ENCODE measurements around the gene RPUSD1. TPM values are rescaled to one million over a fixed set of nuclear protein-coding genes. Genes with fewer than 3 reads are reported as not detected.

Gene RPUSD1
- total RNA-seq, 1 experiment from 2014 or later: 48.6 TPM

- no peak overlapping the region for H3K27ac ChIP-seq (ENCODE audit: insufficient read length, low read depth, low read length)
- no peak overlapping the region for H3K4ac ChIP-seq (ENCODE audit: low read depth, low read length)
- no peak overlapping the region for H2AK5ac ChIP-seq (ENCODE audit: insufficient read length, low read length)
- H2BK5ac ChIP-seq (ENCODE audit: insufficient read length, low read length): no peak overlapping the region
- Mint-ChIP-seq H3K4me1 (peaks cover 5 to 10% of the 10 kb centered on the region in 2 experiments), H3K27me3 (ENCODE audit: low read depth) (peaks cover 26% of the 10 kb centered on the region), H3K27ac (peak overlapping the region in 1 of 3 experiments; percentile 21; a peak in 1 of 7 replicates), H3K36me3 (ENCODE audit: insufficient read depth in 1 of 3, low read depth in 3 of 3) (no peaks in the 10 kb centered on the region), H3K9me3 (no peaks in the 10 kb centered on the region; a peak in 1 of 5 replicates), H3K4me3 (no peak overlapping the region; a peak in 1 of 5 replicates)
- H3K23ac ChIP-seq (ENCODE audit: insufficient read length, low read depth, low read length): no peak overlapping the region
- no peaks in the 10 kb centered on the region for H3K9me3 ChIP-seq (ENCODE audit: control insufficient read depth, low read depth, low read length)
- H4K91ac ChIP-seq (ENCODE audit: insufficient read length, low read depth, low read length): no peak overlapping the region
- H3K79me2 ChIP-seq (ENCODE audit: insufficient read depth, low read length): no peaks in the 10 kb centered on the region
- no peak overlapping the region for H2BK120ac ChIP-seq (ENCODE audit: low read depth, low read length, poor library complexity, severe bottlenecking)
- no peaks in the 10 kb centered on the region for H3K79me1 ChIP-seq (ENCODE audit: insufficient read depth, low read depth, low read length, poor library complexity, severe bottlenecking)
- H3K4me1 ChIP-seq (ENCODE audit: insufficient read depth, low read length): no peaks in the 10 kb centered on the region
- H3K56ac ChIP-seq (ENCODE audit: insufficient read length, low read depth, low read length): no peak overlapping the region
- no peak for DNase-seq
- no peaks in the 10 kb centered on the region for H3K23me2 ChIP-seq (ENCODE audit: insufficient read length, low read depth, low read length, poor library complexity, severe bottlenecking)
- H4K5ac ChIP-seq (ENCODE audit: insufficient read length, low read depth, low read length): no peak overlapping the region
- no peak overlapping the region for H4K8ac ChIP-seq (replicated peaks; ENCODE audit: insufficient read length, low read depth, low read length)
- no peak overlapping the region for H2AFZ ChIP-seq (ENCODE audit: low read length)
- no peak for TF ChIP-seq CTCF (conservative IDR thresholded peaks at IDR 0.05)
- H2BK12ac ChIP-seq (ENCODE audit: insufficient read length, low read depth, low read length): no peak overlapping the region
- no peak overlapping the region for H3K9ac ChIP-seq (ENCODE audit: extremely low read depth, insufficient read length, low read length)
- no peak overlapping the region for H3K18ac ChIP-seq (ENCODE audit: insufficient read length, low read depth, low read length)
- H4K20me1 ChIP-seq (ENCODE audit: control insufficient read depth, insufficient read depth, insufficient read length): no peaks in the 10 kb centered on the region
- H2BK20ac ChIP-seq (ENCODE audit: low read depth, low read length, poor library complexity, severe bottlenecking): no peak overlapping the region
- no peak overlapping the region for H3K14ac ChIP-seq (ENCODE audit: insufficient read depth, low read length)
- H3T11ph ChIP-seq (ENCODE audit: low read length): no peak overlapping the region
- WGBS (ENCODE audit: extremely low coverage, insufficient read length, low lambda C conversion rate): no CpG with 5 or more reads among the region's 34 CpGs
- H2BK15ac ChIP-seq (ENCODE audit: low read depth, low read length): no peak overlapping the region
- H3K4me2 ChIP-seq (ENCODE audit: insufficient read depth, insufficient read length, low read length): no peak overlapping the region
- no peaks in the 10 kb centered on the region for H3K27me3 ChIP-seq (ENCODE audit: insufficient read depth, low read length)
Measured at GRCh38 chr16:759110-759910, 28.9 kb downstream of the RPUSD1 start.

All from H9 (cell line).